ENCODE data around the gene RAPGEF1.
A peak's percentile ranks its signal among the peaks of the same experiment; 100 is the strongest.
"Not testable (repeated sequence)": the region's sequence is repeated elsewhere in the genome, so short reads cannot be mapped to it uniquely, and the experiment has no call there.

Gene RAPGEF1

DNA sequence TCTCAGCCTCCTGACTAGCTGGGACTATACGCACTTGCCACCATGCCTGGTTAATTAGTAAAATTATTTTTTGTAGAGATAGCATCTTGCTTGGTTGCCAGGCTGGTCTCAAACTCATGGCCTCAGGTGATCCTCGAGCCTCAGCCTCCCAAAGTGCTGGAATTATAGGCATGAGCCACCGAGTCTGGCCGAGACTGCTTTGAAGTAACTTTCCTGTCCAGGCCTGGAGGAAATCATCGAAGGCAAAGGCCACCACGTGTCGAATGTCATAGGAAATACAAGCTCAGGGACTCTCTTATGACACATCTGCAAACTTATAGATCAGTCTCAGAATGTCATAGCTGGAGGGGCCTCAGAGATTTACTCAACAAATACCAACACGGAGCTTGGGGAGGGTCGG lies 25.1 kb downstream of the RAPGEF1 start:
- Histone ChIP-seq H3K27me3 (ENCODE audit: insufficient read depth, poor library complexity, severe bottlenecking) (no peaks in the 10 kb centered on the region), H3K4me1 (ENCODE audit: insufficient read depth, poor library complexity, severe bottlenecking) (peaks cover 14% of the 10 kb centered on the region), H3K27ac (ENCODE audit: poor library complexity, severe bottlenecking) (peak overlapping the region; percentile 83), H3K36me3 (ENCODE audit: low read depth) (no peaks in the 10 kb centered on the region), H3K4me3 (ENCODE audit: severe bottlenecking) (no peak overlapping the region), H3K9me3 (ENCODE audit: severe bottlenecking) (no peaks in the 10 kb centered on the region)
- DNase-seq (ENCODE audit: low spot score) (no peak), ATAC-seq (ENCODE audit: low read depth) (no peak)
- TF ChIP-seq, protein P1, sequence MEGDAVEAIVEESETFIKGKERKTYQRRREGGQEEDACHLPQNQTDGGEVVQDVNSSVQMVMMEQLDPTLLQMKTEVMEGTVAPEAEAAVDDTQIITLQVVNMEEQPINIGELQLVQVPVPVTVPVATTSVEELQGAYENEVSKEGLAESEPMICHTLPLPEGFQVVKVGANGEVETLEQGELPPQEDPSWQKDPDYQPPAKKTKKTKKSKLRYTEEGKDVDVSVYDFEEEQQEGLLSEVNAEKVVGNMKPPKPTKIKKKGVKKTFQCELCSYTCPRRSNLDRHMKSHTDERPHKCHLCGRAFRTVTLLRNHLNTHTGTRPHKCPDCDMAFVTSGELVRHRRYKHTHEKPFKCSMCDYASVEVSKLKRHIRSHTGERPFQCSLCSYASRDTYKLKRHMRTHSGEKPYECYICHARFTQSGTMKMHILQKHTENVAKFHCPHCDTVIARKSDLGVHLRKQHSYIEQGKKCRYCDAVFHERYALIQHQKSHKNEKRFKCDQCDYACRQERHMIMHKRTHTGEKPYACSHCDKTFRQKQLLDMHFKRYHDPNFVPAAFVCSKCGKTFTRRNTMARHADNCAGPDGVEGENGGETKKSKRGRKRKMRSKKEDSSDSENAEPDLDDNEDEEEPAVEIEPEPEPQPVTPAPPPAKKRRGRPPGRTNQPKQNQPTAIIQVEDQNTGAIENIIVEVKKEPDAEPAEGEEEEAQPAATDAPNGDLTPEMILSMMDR (IDR thresholded peaks at IDR 0.05; ENCODE audit: poor library complexity, severe bottlenecking) = no peak

DNA sequence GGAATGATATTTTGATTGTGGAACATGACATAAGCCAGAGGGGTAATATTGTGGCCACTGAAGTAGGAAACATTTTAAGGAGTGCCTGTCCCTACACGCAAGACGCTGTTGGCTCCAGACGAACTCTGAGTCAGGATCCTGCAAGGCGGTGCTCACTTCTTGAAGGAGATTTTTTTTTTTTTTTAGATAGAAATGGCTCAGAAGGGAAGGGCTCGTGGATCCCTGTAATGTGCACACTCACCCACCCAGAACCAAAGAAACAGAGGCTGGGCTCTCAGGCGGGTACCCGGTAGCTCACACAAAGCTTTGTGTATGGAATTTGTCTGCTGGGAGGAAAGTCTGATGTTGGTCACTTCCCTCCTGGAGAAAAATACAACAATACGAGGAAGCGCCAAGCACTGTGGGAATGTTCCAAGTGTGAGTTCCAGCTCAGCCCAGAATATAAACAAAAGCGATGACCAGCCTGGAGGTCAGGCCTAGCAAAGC lies 25.7 kb downstream of the RAPGEF1 start:
- Histone ChIP-seq H3K4me1 (ENCODE audit: insufficient read depth, poor library complexity, severe bottlenecking) (peaks cover 20% of the 10 kb centered on the region), H3K4me3 (ENCODE audit: severe bottlenecking) (no peak overlapping the region), H3K9me3 (ENCODE audit: severe bottlenecking) (no peaks in the 10 kb centered on the region), H3K36me3 (ENCODE audit: low read depth) (no peaks in the 10 kb centered on the region), H3K27ac (ENCODE audit: poor library complexity, severe bottlenecking) (peak overlapping the region; percentile 83), H3K27me3 (ENCODE audit: insufficient read depth, poor library complexity, severe bottlenecking) (no peaks in the 10 kb centered on the region)
- ATAC-seq (ENCODE audit: low read depth) = peak; percentile 90
- TF ChIP-seq, protein P1 (IDR thresholded peaks at IDR 0.05; ENCODE audit: poor library complexity, severe bottlenecking) = no peak
- DNase-seq (ENCODE audit: low spot score) = peak; percentile 80

DNA sequence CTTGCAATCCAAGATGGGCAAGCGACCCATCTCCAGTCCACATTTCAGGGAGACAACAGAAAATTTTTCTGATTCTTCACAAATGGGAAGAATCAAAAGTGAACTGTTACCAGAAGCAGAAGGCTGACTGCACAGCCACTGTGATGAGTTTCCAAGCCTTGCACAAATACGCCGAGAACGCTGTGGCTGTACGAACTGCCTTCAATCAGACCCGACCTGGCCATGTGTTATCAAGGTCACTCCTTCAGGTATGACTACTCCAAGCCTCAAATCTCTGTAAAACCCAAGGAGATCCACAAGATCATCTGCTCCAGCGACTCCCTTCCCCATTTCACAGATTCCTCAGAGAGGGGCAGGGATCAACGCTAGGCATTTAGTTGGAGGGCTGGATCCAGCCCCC lies 26.9 kb downstream of the RAPGEF1 start:
- DNase-seq (ENCODE audit: low spot score) (no peak), ATAC-seq (ENCODE audit: low read depth) (no peak)
- Histone ChIP-seq H3K9me3 (ENCODE audit: severe bottlenecking) (no peaks in the 10 kb centered on the region), H3K36me3 (ENCODE audit: low read depth) (no peaks in the 10 kb centered on the region), H3K4me3 (ENCODE audit: severe bottlenecking) (no peak overlapping the region), H3K27me3 (ENCODE audit: insufficient read depth, poor library complexity, severe bottlenecking) (no peaks in the 10 kb centered on the region), H3K4me1 (ENCODE audit: insufficient read depth, poor library complexity, severe bottlenecking) (peaks cover 24% of the 10 kb centered on the region), H3K27ac (ENCODE audit: poor library complexity, severe bottlenecking) (peak overlapping the region; percentile 83)
- TF ChIP-seq, protein P1 (IDR thresholded peaks at IDR 0.05; ENCODE audit: poor library complexity, severe bottlenecking) = no peak

DNA sequence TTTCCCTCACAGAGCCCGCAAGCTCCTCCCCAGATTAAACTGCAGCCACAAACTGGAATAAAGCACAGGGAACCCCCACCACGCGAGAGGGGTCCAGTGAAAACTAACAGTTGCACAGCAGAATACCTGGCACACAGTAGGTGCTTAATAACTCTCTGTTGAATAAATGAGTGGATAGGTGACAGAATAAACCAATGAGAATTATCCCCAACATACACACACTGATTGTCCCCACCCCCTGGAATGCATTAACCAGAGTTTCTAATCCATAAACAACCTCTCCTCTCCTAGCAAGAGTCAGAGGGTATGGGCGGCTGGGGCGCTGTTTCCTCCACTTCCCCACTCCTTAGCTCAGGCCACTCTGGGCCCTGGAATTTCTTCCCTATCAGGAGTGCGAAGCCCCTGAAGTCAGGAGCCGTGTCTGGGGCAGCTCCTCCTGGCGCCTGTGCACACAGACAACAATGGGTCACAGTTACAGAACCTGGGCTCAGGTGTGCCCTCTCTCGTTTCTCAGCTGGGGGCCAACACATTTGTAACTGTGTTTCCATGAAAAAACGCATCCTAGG lies 27.6 kb downstream of the RAPGEF1 start:
- peaks cover 32% of the 10 kb centered on the region for H3K4me1 ChIP-seq (ENCODE audit: insufficient read depth, poor library complexity, severe bottlenecking)
- H3K9me3 ChIP-seq (ENCODE audit: severe bottlenecking) = no peaks in the 10 kb centered on the region
- H3K27me3 ChIP-seq (ENCODE audit: insufficient read depth, poor library complexity, severe bottlenecking) = no peaks in the 10 kb centered on the region
- ATAC-seq (ENCODE audit: low read depth) (no peak), DNase-seq (ENCODE audit: low spot score) (no peak)
- H3K4me3 ChIP-seq (ENCODE audit: severe bottlenecking) = no peak overlapping the region
- H3K36me3 ChIP-seq (ENCODE audit: low read depth) = no peaks in the 10 kb centered on the region
- TF ChIP-seq, protein P1 (IDR thresholded peaks at IDR 0.05; ENCODE audit: poor library complexity, severe bottlenecking) = no peak
- H3K27ac ChIP-seq (ENCODE audit: poor library complexity, severe bottlenecking) = no peak overlapping the region

DNA sequence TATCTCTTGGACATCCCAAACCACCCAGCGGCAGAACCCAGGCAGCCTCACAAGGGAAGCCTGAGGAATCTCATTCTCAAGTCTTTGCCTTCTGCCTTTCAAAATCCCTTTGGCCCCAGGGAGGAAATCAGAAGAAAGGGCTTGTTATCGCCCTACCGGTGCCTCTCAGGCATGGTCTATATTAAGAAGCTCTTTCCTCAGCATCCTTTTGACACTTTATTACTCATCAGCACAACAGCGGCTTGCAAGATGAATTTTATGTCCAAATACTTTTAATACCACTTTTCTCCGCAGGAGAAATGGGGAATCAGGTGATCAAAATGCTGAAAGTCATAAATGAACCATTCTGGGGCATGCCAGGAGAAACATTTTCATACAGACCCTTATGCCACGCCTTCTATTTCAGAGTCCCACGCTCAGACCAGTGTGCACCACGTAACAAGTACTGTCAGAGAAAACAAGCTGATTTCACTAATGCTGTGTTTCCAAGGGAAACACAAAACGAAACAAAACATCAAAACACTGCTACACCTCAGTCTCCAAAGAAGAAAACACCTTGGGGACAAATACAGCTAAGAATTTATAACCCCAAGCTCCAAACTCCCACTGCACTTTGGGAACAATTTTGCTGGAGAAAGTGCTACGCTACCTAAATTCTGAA lies 30.0 kb downstream of the RAPGEF1 start:
- Histone ChIP-seq H3K4me3 (ENCODE audit: severe bottlenecking) (no peak overlapping the region), H3K4me1 (ENCODE audit: insufficient read depth, poor library complexity, severe bottlenecking) (peaks cover 37% of the 10 kb centered on the region), H3K9me3 (ENCODE audit: severe bottlenecking) (no peaks in the 10 kb centered on the region), H3K27ac (ENCODE audit: poor library complexity, severe bottlenecking) (peak overlapping the region; percentile 26), H3K27me3 (ENCODE audit: insufficient read depth, poor library complexity, severe bottlenecking) (no peaks in the 10 kb centered on the region), H3K36me3 (ENCODE audit: low read depth) (no peaks in the 10 kb centered on the region)
- ATAC-seq (ENCODE audit: low read depth) = peak; percentile 37
- TF ChIP-seq, protein P1 (IDR thresholded peaks at IDR 0.05; ENCODE audit: poor library complexity, severe bottlenecking) = no peak
- DNase-seq (ENCODE audit: low spot score) = no peak

DNA sequence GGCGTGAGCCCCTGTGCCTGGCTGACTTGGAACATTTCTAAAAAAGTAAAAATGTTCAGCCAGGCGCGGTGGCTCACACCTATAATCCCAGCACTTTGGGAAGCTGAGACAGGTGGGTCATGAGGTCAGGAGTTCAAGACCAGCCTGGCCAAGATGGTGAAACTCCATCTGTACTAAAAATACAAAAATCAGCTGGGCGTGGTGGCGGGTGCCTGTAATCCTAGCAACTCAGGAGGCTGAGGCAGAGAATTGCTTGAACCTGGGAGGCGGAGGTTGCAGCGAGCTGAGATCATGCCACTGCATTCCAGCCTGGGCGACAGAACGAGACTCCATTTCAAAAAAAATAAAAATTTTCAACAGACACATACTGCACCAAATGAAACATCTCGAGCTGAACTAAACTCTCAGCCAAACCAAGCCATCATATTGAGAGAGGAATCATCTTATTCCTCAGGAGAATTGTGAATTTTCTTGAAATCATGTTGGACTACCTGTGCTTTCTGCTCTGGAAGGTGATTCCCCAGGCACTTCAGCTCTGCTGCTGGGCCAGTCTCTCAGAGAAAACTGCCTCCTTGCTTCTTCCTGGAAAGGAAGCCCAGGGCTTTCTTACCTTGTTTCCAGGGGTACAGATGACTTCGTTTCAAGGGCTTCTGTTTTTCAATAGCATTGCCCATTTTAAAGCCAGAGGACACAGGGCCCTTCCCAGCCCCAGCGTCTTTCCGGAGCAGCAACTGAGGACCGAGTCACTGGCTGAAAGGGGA lies 30.7 kb downstream of the RAPGEF1 start:
- Histone ChIP-seq H3K27ac (ENCODE audit: poor library complexity, severe bottlenecking) (peak overlapping the region; percentile 57), H3K4me1 (ENCODE audit: insufficient read depth, poor library complexity, severe bottlenecking) (peaks cover 44% of the 10 kb centered on the region)
- not testable (repeated sequence) for ATAC-seq (ENCODE audit: low read depth); DNase-seq (ENCODE audit: low spot score); H3K9me3 ChIP-seq (ENCODE audit: severe bottlenecking); H3K36me3 ChIP-seq (ENCODE audit: low read depth); H3K27me3 ChIP-seq (ENCODE audit: insufficient read depth, poor library complexity, severe bottlenecking); H3K4me3 ChIP-seq (ENCODE audit: severe bottlenecking)

All from RWPE2 (cell line).